Subcutaneous adipose tissue (tissue), 4 donors: ENCODE data around the gene MGAT4B. TPM values are rescaled to one million over a fixed set of nuclear protein-coding genes. Genes with fewer than 3 reads are reported as not detected.

Experiments used
- total RNA-seq, 4 donors: library from RNA; depleted of rRNA; stranded (reverse); fragments of >200 nt; gene quantifications; one replicate each; pipeline ENCODE4 v1.1.0, GENCODE V29; 2016
- TF ChIP-seq, protein P1 (sequence below): fragments of 450-650 bp; IDR thresholded peaks from one replicate; pipeline ENCODE4 v1.5.1; 2016; ENCODE audit warnings: low read depth, mild to moderate bottlenecking, control low read depth, antibody characterized with exemption, moderate library complexity

The MGAT4B gene
- total RNA-seq, 4 donors from 2014 or later: 47.9 to 101 (median 84.2) TPM

DNA sequence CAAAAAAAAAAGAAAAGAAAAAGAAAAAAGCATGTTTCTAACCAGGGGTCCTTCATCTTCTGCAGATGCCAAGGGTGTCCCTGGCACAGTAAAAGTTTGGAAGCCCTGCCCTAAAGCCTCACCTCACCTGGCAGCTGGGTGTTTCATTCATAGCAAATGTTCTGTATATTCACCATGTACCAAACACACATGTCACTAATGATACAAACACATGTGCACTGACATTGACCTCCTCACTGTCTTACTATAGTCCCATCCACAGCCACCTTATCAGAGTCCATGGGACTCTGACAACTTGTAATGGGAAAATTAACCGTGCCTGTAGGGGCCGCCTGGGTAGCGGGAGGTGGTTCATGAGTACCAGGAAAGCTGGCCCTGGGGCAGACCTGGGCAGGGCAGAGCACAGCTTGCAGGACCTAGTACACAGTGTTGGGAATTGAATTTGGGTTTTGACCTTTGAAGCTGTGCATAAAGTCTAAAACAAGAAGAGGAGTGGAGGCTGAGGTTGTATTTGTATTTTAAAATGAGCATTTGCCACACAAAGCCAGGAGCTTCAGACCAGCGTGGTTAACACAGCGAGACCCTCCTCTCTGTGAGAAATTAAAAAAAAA lies 6.4 kb upstream of the MGAT4B start:
- TF ChIP-seq, protein P1, sequence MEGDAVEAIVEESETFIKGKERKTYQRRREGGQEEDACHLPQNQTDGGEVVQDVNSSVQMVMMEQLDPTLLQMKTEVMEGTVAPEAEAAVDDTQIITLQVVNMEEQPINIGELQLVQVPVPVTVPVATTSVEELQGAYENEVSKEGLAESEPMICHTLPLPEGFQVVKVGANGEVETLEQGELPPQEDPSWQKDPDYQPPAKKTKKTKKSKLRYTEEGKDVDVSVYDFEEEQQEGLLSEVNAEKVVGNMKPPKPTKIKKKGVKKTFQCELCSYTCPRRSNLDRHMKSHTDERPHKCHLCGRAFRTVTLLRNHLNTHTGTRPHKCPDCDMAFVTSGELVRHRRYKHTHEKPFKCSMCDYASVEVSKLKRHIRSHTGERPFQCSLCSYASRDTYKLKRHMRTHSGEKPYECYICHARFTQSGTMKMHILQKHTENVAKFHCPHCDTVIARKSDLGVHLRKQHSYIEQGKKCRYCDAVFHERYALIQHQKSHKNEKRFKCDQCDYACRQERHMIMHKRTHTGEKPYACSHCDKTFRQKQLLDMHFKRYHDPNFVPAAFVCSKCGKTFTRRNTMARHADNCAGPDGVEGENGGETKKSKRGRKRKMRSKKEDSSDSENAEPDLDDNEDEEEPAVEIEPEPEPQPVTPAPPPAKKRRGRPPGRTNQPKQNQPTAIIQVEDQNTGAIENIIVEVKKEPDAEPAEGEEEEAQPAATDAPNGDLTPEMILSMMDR: no peak

DNA sequence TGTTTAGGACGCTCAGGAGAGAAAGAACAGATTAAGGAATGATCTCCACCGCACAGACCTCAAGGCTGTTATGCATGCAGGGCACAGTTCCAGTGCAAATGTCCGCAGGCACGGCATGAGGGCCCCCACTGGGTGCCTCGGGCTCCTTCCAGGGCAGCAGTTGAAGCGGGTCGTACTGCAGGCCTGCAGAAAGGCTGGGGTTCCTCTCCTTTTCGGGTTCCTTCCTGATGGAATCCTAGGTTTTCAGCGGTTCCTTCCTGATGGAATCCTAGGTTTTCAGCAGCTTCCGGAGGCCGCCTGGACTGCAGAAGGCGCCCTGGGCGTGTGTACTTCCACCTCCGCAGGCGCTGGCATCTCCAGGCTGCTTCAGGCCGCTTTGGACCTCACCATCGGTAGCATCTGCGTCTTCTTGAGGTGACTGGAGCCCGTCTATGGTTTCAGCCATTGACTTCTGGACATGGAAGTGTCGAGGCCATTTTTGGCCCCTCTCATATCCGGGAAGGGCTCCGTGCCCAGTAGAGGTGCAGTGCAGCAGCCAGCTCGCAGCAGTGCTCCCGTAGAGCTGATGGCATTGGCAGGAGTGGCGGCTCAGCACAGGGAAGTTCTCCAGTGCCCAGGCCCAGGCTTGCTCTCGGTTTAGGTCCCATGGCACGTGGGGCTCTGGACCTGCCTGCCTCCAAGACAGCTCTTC lies 5.6 kb upstream of the MGAT4B start:
- TF ChIP-seq, protein P1: no peak

DNA sequence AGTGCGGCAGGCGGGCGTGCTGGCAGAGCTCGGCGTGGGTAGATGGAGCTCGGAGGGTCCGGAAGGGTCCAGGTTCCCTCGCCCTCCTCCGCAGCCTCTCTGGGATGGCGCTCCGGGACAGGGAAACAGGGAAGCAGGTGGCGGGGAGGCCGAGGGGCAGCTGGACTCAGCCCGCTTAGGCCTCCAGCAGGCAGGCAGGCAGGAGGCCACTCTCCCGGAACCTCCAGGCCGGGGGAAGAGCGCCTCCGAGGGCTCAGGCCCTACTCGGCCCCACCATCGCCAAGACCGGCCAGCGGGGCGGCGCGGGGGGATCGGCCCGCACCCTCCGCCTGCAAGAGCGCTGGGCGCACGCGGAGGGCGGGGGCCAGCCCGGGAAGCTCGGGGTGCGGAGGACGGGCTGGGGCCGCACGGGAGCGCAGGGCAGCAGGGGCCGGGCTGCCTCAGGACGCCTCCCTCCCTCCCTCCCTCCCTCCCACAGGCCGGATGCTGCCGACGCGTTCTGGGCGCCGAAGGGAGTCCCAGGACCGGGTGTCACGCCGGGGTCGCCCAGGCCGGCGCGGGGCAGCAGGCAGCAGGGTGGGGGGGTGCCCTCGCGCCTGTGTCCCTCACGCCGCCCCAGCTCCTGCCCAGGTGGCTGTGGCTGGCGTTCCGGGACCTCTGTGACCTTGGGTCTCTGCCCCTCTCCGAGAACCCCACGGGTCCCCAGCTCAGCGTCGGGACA lies 977 bp downstream of the MGAT4B start:
- TF ChIP-seq, protein P1: no peak

DNA sequence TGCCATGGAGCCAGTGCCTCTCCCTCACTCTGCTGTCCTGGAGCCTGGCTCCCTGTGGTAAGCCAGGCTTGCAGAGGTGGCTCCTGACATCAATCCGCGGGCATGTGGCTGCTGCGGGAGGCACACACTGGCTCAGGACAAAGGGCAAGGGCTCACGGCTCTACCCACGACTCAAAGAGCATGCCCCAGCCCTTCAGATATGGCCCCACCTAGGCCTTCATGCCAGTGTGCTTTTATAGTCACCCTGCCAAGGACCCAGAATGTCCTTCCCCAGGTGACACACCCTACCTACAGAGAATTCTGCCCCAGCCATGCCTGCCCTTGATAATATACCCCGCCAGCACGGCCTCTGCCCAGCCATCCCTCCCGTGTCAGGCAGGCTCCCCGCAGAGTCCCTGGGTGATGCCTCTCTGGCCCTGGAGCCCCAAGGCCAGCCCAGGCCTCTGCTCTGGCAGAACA lies 1.6 kb downstream of the MGAT4B start:
- TF ChIP-seq, protein P1: no peak

DNA sequence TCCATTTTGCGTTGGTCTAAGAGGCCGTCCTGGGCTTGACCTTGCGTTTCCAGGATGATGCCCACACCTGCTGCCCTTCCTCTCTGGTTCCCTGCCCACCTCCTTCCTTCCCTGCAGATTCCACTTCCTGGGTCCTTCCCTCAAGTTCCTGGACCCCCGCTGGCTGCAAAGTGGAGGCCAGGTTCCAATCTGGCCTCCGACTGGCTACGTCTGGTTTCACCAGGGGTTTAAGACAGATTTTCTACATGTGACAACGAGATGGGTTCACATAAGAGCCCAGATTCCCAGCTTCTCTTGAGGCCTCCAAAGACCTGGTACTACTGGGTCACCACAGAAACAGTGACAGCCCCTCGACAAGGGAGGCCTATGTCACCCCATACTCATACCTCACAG lies 2.1 kb downstream of the MGAT4B start:
- TF ChIP-seq, protein P1: no peak

DNA sequence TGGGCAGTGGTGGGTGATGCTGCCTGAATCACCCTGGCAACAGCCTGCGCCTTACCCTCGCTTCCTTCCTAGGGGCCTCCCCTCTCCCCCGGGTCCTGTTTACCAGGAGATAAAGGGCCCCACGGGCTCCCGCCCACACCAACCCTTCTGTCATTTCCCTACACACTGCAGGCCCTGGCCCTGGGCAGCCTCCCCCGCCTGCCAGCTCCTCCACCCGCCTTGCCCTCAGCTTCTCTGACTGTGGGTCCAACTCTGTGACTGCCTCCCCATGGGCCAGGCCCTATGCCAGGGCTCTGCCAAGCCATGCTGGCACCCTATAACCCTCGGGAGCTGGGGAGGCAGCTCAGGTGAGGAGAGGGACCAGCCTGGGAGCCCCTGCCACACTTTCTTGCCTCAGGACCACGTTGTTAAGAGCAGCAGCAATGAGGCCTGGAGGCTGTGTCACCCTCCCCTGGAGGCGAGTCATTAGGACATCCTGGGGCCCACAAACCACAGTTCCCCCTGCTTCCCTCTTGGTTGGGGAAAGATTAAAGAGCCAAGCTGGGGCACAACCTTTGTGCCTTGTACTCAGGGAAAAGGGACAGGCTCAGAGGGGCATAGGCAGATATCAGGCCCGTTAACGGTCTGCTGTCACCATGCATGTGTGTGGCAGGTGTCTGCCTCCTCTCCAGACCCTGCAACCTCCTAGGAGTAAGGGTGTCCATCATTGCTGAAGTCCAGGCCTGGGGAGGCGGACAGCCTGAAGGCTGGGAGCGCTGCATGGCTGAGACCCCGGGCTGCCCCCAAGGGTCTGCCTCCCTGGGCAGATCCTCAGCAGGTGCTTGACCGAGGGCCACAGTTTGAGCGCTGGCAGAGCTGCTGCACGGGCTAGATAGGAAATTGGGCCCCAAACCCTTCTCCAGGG lies 2.8 kb downstream of the MGAT4B start:
- TF ChIP-seq, protein P1: no peak
